Sigmoid colon (tissue), 4 donors: ENCODE data around the gene REC114.

Source experiments
- EP300 ChIP-seq, 4 donors: sonication (generic); formaldehyde crosslinking; IDR thresholded peaks; one replicate each; pipeline ENCODE4 v1.6.1; 2017; ENCODE audit warnings: antibody characterized with exemption in 4 of 4
- POLR2A ChIP-seq, 2 donors: fragments of 450-650 bp; IDR thresholded peaks; one replicate each; pipeline ENCODE4 v1.6.1; 2016; ENCODE audit warnings: antibody characterized with exemption in 2 of 2, mild to moderate bottlenecking in 2 of 2, moderate library complexity in 2 of 2

DNA sequence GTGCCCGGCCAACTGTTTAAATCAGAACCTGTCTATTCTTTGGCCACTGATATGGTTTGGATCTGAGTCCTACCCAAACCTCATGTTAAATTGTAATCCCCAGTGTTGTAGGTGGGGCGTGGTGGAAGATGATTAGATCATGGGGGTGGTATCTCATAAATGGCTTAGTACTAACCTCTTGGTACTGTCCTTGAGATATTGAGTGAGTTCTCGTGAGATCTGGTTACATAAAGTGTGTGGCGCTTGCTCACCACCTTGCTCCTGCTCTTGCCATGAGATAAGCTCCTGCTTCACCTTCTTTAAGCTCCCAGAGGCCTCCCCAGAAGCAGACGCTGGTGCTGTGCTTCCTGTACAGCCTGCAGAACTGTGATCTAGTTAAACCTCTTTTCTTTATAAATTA is 42.4 kb downstream of the REC114 start:
- TF ChIP-seq POLR2A (IDR thresholded peaks at IDR 0.05) (no peak), EP300 (IDR thresholded peaks at IDR 0.05) (no peak)
